Stimulated activated CD8-positive, alpha-beta memory T cell treated with anti-CD3 and anti-CD28 coated beads, Interleukin-4, amount 100 ng/mL, for 1 hour (primary cell): ENCODE data around the gene LIPC.

ENCODE experiments used
- DNase-seq, 2 donors: peaks; one replicate each; pipeline ENCODE4 v3.0.0-alpha.2; 2020; ENCODE audit warnings: low read depth in 2 of 2, low spot score in 1 of 2

Gene LIPC

DNA sequence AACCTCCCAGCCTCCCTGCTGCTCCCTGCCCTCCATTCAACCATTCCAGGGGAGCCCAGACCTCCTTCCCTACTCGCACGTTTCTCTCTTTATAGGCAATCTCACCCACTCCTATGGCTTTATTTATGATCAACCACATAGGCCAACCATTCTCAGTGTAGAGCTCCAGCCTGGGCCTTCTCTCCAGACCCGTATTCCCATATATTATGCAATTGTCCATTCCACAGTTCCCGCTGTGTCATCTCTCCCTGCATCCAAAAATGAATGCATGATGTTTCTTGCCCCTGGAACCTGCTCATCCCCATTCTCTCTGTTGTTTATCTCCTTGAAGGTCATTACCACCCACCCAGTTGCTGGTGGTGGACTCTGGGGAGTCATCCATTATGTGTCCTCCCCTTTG lies 140.7 kb downstream of the LIPC start:
- no peak for DNase-seq

DNA sequence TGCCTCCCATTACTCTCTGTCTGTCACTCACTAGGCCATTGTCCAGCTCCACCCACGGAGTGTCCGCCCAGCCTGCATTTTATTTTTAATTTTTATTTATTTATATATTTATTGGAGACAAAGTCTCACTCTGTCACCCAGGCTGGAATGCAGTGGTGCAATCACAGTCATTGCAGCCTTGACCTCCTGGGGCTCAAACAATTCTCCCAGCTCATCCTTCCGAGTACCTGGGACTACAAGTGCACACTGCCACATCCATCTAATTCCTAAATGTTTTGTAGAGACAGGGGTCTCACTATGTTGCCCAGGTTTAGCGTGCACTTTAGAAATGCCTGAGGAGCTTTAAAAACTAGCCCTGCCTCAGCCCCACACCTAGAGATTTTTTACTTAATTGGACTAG lies 141.5 kb downstream of the LIPC start:
- no peak for DNase-seq

DNA sequence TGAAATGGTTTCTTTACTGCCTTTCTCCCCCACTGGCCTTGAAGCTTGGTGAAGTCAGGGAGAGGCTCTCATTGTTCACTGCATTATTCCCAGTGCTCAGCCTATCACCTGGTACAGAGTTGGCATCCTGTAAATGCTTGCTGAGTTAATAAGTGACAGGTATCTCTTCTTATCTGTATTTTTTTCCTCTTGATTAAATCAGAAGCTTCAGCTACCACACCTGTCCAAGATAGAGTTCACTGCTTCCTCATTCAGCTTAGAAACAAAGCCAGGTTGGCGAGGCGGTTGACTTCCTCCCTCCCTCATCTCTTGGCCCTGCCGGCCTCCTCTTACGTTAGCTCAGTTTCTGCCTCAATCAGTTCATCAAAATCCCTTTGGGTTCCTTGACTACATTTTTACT lies 142.8 kb downstream of the LIPC start:
- DNase-seq = no peak

DNA sequence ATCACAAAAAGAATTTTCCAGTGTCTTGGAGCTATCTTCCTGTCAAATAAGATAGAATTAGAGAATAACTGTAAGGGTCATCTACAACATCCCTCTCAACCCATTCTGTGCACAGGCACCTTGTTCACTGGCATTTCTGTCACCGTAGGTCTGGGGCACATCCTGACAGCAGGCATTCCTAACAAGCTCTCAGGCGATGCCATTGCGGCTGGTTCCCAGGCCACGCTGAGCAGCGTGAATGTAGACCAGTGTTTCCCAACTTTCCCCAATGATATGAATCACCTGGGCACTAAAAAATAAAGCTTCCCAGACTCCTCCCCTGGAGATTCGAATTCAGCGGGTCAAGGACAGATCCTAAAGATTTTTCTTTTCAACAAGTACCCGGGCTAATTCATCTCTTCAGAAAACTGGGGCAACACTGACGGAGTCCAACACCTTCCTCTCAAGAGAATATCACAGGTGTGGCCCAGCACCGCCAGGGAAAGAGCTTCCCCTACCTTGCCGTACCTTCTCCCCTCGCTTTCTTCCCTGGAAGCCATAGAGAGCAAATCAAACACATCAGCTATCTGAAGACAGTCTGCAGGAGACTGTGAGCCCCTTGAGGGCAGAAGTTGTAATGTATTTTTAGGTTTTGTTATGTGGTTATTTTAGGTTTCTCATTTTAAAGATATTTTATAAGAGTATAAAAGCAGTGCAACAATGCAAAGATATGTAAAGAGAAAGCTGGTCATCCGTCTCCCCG lies 143.4 kb downstream of the LIPC start:
- DNase-seq = no peak

DNA sequence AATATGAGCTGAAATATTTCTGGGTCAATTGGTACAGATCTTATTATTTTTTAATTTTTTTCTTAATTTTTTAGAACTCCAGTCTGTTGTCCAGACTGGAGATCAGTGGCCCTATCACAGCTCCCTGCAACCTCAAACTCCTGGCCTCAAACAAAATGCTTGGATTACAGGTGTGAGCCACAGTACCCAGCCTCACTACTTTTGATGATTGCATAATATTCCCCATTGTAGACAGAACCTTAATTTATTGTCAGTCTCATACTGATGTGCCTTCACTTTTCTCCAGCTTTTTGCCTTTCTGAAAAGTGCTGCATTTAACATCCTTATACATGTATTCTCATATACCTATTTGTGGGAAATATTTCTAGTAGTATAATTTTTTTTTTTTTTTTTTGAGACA lies 144.9 kb downstream of the LIPC start:
- DNase-seq = no peak

DNA sequence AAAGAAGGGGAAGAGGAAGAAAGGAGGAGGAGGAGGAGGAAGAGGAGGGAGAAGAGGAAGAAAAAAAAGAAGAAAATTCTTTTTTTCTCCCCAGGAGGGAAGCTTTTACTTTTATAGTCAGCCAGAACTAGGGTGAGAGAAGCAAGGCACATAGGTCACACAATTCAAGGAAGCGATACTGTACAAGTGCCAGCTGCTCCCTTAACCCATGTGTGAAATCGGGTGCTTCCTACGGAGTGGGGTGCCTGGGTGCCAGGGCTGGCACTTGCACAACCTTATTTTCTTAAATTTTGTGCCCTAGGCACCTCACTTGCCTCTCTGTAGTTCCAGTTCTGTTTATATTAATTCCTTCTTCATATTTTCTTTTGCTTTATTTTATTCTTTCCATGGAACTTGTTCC lies 150.4 kb downstream of the LIPC start:
- DNase-seq = no peak

DNA sequence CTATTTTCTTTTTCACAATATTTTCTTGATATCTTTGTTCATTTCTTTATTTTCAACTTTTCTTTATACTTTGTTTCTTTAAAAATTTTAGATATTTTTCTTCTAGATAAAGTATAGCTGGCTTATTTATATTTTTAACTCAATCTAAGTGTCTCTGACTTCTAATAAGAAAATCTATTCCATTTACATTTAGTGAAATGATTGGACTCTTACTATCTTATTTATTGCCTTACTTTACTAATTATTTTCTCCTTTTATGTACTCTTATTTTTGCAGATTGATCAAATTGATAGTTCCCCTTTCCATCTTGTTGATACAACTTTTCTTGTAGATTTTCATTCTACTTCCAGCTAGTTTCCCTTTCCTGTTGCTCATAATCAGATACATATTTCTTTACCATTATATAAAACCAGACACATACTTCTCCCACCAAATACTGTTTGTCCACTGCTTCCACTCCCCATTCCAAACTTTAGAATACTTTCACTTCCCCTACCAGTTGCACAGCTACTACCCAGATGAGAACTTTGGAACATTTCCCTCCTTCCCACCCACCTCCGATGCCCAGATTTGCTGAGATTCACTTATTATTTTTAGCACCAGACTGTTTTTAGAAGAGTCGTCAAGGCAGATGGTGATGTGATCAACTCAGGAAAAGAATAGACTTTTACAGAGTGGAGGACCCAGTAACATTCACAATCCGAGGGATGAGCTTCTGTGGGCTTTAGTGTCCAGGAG lies 151.5 kb downstream of the LIPC start:
- no peak for DNase-seq

DNA sequence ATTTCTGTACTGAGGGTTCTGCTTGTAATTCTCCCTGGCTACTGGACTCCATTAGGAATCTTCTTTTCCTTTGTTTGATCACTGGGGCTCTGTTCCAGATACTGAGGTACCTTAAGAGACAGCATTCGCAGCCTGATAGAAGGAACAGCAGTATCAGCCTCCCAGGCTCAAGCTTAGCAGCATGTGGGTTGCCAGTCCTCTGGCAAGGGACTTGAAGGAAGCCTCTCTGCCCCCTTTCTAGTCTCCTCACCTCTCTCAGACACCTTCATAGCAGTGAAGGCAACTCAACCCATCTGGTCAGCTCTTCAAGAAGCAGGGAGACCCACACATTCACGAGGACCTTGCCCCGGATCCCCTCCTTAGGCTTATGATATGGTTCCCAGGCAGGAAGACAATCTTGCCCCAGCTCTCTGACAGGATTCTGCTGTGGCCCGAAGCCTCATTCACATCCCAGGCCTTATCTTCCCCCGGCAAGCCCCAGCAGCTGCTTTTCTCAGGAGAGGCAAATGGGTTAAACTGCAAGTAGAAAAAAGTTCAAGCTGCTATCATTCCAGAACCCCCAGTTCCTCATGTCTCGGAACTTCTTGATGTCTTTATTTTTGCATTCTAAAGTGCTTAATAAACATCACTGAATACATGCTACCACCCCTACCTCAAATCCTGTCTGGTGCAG lies 153.1 kb downstream of the LIPC start:
- DNase-seq = no peak

DNA sequence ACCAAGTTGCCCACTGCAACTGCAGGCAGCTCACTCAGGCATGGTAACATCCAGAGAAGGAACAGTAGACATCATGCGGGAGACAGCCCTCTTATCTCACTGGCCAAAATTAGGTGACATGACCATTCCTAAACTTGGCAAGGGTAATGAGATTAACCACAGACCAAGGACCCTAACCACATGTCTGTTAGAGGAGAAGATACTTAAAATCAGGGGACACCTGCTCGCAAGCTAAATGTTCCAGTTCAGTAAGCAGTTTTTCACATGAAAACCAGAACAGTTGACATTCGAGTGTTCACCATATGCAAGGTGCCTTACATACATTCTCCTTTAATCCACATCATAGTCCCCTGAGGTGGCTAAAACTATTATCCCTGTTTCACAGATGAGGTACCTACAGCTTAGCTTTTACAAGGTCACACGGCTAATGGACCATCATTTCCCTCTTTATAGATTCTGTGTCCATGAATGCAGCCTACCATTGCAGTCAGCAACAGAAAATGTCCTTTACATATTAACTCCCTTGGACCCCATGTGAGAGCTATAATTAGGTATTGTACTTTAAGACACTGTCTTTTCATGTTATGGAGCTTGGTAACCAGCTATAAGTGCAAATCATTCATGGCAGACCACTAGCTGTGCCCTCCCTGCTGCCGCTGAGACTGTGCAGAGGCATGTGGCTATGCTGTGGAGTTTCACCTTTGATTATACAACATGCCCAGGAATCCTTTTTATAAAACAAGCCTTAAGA lies 154.1 kb downstream of the LIPC start:
- DNase-seq = no peak

DNA sequence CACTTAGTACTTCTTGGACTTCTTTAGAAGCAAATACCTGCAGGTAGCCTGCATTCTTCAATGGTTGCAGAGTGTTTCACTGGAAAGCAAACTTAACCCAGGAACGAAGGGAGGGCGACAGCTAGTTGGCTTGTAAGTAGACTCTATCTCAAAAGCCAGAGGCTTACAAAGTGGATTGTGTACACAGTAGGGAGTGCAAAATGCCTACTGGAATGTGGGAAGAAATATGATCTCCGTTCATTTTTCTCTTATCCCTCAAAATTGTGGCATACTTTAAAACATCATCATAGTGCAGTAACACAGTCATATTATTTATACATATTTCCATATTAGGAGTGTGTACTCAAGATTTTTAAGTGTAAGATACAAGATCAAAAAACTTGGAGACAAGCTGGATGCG lies 155.7 kb downstream of the LIPC start:
- DNase-seq = no peak

DNA sequence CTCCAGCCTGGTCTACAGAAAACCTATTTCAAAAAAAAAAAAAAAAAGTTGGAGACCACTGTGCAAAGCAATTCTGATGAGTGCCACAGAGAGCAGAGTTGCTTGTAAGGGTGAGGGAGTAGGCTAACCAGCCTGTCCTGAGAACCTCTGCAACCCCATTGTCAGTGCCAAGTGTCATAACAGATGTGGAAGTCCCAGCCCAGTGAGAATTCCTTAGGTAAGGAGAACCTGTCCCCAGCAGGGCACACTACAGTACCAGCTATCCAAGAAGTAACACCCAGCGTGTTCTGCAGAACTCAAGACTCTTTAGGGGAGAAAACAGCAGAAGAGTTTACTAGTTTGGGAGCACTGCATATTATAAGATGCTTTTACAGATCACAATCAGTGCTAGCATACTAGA lies 156.3 kb downstream of the LIPC start:
- no peak for DNase-seq

DNA sequence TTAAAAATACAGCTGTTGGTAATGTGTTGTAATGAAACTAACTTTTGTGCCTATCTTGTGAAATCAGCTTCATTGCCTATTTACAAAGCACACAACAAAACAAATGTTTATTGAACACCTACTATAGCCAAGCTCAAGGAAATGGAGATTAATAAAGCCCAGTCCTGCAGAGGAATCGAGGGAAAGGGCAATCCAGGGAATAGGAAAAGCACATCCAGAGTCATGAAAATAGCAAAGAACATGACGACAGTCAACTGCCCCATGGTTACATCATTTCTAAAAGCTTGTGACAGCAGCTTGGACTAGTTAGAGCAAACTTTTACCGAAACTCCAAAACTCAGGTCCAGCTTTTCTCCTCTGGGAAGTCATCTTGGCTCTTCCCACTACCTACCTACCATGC lies 157.3 kb downstream of the LIPC start:
- DNase-seq = no peak

DNA sequence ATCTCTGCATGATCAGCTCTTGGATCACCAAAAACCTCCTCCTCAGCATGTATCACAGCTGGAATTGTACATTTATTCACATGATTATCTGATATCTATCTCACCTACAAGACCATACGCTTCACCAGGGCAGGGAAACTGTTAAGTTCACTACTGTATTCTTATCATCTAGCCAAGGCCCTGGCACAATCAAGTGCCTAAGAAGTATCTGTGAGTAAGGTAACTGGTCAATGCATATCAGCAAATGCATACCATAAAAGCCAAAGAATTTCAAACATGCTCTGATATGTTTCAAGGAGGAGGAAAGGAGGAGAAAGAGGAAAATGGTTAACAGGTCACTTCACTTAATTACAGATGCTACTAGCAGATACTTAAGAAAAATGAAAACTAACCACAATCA lies 158.4 kb downstream of the LIPC start:
- DNase-seq = no peak

DNA sequence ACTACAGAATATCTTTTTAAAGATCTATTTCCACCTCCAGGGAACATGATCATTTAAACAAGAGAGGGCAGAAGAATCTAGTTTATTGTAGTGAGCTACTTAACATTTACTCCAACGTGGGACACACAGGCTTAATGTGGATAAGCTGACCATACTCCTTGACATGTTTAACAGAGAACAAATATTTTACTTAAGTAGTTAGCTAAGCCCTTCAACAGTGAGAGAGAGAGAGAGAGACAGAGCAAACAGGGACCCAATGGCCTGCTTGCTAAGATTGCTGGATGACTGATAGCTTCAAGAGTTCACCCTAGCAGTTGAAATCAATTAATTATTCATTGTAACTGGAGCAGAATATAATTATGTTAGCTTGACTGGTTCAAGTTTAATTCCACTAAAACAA lies 159.1 kb downstream of the LIPC start:
- no peak for DNase-seq

DNA sequence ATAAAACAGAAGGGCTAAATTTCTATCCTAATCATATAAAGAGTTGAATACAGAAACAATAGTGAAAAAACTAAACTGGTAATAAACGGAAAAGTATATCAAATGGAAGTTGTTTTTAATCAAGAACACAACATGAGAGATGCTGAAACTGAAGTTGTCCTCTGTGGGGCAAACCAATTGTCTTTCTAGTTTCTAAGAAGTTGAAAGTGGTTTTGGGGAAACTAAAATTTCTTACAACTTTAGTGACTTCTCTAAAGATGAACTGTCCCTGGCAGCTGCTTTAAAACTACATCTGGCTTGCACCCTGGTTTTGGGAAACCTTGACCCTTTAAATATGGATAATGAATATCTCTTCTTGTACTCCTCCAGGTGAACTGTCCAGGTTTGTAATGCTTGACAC lies 162.1 kb downstream of the LIPC start:
- no peak for DNase-seq

DNA sequence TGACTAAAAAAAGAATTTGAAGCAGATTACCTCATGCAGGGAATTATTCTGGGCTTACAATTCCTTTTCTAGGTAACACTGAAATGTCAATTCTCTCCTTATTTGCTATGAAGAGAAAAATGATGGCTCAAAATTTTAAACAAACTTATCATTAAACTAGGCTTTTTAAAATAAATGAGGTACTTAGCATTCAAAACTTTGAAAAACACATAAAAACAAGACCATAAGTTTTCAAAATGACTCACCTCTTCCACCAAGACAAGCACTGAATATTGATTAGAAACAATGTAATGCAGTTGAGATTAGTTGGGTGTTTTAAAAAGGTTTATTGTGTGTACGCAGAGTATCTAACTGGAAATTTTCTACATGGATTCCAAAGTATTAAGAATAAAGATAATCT lies 163.1 kb downstream of the LIPC start:
- no peak for DNase-seq

DNA sequence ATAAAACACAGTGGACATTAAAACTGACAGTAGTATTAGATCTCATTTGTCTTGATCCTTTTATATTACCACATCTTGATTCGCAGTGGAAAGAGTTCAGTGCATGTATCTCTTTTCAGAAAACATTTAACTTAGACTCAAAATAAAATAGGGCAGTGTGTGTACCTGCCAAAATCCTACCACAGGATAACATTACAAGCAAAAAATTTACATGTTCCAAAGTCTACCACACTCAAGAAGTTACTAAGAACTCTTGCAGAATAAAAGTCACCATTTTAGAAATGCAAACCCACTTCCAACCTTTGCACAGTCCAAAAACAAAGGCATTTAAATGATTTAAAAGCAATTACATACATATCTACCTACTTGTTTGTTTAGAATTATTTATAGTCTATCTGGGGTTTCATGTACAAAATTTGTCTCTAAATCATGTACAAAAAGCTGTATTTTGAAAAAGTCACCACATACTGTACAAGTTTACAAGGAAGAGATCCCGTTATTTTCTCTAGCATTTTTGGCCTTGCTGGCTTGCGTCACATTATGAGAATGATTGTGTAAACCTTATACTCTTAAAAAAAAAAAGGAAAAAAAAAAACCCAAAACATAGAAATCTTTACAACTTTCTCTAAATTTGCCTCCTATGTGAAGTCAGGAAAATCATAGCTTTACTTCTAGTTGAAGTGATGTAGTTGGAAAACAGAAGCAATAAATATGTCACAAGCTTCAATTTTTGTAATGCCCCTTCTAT lies 163.9 kb downstream of the LIPC start:
- no peak for DNase-seq

DNA sequence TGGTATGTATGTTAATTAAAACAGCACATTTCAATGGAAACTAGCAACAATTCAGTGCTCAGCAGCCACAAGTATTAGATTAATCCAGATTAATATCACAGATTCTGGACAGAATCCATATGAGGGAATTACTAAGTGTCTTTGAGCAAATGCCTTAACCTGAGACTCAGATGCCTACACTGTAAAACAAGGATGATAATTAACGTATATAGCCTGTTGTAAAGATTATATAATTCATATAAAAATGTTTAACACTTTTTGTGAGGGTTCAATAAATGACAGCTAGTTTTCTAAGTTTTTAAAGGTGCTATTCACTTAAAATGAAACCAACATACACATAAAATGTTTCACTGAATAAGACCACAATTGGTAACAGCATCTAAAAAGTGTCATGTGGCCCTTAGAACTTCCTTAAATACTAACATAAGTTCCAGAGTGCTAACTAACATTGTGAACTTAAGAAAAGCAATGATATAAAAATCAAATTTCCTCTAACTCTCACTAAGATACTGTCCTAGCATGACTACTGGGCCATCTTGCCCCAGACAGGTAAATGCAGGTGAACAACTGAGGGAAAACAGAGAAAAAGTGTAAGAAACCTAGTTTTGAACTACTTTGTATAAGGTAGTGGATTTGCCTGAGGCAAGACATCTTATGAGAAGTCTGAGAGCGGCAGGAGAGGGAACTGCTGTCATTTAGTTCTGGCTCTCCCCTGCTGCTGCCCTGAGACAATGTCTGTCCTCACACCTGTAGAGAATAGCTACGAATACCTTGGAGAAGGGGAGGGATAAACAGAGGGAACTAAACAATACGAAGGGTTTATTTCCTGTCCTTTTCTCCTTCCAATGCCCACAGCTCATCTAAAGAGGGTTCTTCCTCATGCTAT lies 166.4 kb downstream of the LIPC start:
- DNase-seq = no peak

DNA sequence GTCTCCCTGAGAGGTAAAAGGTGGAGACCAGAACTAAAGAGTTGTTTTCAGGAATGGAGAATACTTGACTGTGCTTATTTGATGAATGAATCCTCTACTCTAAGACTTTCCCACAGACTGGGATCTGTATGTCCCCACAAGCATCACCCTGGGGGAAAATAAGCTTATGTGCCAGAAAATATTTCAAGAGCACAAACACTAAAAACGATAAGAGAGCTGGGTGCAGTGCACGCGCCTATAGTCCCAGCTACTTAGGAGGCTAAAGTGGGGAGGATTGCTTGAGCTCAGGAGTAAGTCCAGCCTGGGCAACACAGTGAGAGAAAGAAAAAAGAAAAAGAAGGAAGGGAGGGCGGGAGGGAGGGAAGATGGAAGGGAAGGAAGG lies 167.0 kb downstream of the LIPC start:
- DNase-seq = no peak

DNA sequence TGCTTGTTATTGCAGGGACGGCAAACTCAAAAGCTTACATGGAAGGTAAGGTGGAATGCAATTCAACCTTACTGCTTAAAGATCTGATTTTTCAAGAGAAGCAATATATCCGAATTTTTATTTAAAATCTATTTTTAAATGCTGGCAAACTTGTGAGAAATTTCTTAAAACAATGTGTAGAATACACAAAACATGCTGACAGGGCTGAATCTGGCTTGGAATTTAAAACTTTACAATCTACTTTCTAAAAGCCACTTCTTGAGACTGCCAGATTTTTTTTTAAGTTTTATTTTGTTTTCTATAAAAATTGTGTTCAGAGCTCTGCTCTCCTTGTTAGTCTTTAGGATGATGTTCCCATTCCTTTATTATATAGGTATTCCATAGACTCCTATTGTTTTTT lies 171.0 kb downstream of the LIPC start:
- DNase-seq = no peak
